NCI-H2227 (cell line): ENCODE results near the gene ARHGAP28.

Experiments used
- DNase-seq: peaks from one replicate; lab custom pipeline; 2025; ENCODE audit not compliant: unreplicated experiment; lab: John Stamatoyannopoulos, UW

ARHGAP28 gene

DNA sequence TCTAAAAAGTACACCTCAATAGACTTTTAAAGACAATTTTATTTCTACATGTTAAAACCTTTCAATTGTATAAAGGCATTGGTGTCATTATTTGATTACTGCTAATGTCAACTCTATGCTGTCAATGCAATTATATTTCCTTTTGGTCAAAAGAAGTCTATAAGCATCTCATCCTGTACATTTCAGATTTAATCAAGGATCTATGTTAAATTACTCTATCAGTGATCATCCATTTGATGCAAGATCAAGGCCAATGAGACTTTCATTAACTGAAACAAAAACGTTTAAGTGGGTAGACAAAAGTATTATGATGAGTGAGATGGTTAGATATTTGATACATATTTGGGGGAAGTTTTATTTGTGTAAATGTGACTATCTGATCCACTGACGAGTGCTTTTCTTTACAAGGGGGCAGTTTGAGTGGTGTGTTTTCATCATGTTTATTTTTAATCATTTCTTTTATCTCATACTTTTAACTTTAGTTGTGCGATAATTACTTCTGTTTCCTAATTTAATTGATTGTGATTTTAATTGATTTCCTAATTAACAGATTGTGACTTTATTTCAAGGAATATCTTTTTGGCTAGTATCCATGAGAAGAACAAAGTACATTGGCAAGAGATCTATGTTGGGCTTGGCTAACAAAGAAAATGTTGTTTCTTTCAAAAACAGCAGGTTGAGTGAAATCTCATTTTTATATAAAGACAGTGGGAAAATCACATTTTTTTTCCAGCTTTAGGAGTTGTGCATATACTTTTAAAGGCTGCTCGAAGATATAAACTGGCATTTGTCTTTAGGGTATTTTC is 1.1 kb downstream of the ARHGAP28 start:
- no peak for DNase-seq

GRCh38 chr18:6731222-6731596 is 1.7 kb downstream of the ARHGAP28 start:
- peak; percentile 76 for DNase-seq

- DNase-seq: no peak
Observed at GRCh38 chr18:6732952-6733351, 3.4 kb downstream of the ARHGAP28 start.

GRCh38 chr18:6733758-6734157 is 4.2 kb downstream of the ARHGAP28 start:
- no peak for DNase-seq

DNA sequence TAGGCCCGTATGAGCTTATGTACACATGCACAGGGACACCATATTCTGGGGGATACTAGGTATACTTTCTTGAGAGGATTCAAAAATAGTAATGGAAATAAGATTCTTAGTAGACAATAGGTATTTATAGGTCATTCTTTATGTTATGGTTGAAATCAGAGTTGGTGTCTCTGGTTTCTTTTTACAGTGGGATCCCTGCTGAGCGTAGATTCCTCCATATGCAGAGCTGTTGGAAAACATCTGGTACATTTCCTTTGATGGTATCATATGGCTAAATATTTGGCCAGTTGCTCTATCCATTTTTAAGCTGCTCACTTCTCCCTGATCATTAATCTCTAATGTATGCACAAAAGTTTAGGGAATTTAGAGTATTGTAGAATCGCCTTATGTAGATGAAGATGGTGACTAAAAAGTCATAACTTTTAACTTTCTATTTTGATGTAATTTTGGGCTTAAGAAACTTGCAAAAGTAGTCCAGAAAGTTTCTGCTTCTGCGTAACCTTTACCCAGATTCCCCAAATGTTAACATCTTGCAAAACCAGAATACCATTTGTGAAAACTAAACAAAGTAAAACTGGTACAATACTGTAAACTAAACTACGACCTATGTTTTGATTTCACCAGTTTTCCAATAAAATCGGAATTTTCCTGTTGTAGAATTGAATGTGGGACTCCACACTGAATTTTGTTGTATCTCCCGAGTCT is 5.4 kb downstream of the ARHGAP28 start:
- no peak for DNase-seq

DNA sequence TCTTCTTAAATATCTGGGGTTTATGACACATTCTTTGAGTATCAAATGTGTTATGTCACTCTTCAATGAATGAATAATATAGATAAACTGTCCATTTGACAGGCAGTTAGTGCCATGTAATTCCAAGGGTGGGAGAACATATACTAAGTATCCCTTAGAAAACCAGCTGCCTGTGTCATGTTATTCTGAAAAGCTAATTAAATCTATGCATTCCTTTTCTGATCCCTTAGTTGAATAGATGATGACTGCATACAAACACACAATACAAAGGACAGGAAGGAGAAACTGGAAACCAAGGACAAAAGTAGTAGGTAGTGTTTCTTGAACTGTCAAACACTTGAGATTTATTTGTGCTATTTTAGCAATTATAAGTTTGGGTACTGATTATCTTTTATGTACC is 8.3 kb downstream of the ARHGAP28 start:
- no peak for DNase-seq

DNA sequence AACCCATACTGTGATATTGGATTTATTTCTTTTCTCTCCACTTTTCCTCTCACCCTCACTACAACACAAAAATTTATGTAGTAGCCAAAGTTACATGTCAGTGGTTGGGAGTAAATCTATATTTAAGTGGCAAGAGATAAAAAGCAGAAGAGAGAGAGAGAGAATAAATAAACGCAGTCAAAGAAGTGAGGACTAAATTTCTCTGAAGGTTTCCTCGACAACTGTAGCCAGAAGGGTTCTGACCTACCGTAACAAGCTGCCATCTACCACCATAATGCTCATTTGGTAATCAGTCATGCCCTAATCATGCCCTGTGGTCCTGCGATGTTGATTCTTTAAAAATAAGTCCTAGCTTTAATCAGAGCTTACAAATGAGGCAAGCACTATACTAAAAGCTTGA is 9.1 kb downstream of the ARHGAP28 start:
- DNase-seq: no peak

- no peak for DNase-seq
Observed at GRCh38 chr18:6741232-6741663, 11.7 kb downstream of the ARHGAP28 start.

DNA sequence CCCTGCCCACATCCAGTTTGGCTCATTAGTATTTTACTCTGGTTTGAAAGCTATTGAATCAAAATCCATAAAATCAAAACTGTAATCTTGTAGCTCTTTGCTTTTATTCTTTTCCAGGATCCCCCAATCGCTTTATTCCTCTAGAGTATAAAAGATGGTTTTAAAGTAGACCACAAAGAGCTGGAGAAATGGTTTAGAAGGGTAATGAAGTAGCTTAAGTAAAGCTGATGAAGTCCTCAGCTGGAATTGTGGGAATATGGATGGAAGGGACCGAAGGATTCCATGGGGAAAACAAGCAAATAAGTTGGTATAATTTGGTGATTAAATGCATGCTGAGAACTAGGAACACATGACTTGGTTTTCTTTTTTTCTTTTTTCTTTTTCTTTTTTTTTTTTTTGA is 12.3 kb downstream of the ARHGAP28 start:
- DNase-seq: no peak

GRCh38 chr18:6743999-6744398 is 14.5 kb downstream of the ARHGAP28 start:
- DNase-seq: no peak

- no peak for DNase-seq
Observed at GRCh38 chr18:6744816-6745455, 15.4 kb downstream of the ARHGAP28 start.

- peak; percentile 34 for DNase-seq
Observed at GRCh38 chr18:6745504-6746031, 16.1 kb downstream of the ARHGAP28 start.

DNA sequence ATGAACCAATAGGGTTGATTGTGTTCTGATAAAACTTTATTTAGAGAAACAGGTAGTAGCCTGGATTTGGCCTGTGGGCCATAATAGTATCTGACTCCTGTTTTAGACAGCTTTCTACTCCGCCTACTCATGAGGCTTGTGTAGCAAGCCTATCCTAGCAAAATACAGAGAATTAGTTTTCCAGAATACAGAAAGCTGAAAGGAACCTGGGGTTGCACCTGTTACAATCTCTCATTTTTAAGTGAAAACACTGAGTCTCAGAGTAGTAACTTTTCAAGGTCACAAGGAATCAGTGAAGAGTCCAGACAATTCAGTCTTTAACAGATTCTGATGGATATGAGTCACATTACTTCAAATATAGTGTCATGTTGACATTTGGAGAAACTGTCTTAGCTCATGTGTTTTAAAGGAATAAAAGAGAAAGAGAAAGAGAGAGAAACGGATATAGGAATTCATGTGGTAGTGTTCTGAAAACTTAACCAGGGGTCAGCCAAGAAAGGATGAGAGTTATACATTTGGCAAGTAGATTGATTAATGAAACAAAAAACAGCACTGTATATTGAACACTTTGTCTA is 17.0 kb downstream of the ARHGAP28 start:
- DNase-seq: no peak

- no peak for DNase-seq
Observed at GRCh38 chr18:6747646-6748045, 18.1 kb downstream of the ARHGAP28 start.

- DNase-seq: no peak
Observed at GRCh38 chr18:6748241-6748640, 18.7 kb downstream of the ARHGAP28 start.

- no peak for DNase-seq
Observed at GRCh38 chr18:6750411-6750810, 20.9 kb downstream of the ARHGAP28 start.

DNA sequence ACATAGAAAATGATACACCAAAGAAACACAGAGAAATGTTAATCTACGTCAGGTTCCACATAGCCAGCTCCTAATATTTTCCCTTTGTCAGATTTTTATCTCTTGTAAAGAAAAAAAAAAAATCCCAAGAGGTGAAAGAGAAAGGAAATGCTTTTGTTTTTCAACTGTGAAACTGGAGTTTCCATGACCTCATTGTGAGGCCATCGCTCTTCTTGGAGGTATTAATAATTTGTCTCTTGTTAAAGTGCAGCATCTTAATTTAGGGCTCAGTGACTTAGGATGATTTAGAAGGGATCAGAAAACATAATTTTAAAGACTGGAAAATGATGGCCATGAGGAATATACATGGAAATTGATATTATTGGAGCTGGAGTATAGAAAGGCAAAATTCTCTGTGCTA is 21.7 kb downstream of the ARHGAP28 start:
- DNase-seq: no peak

DNA sequence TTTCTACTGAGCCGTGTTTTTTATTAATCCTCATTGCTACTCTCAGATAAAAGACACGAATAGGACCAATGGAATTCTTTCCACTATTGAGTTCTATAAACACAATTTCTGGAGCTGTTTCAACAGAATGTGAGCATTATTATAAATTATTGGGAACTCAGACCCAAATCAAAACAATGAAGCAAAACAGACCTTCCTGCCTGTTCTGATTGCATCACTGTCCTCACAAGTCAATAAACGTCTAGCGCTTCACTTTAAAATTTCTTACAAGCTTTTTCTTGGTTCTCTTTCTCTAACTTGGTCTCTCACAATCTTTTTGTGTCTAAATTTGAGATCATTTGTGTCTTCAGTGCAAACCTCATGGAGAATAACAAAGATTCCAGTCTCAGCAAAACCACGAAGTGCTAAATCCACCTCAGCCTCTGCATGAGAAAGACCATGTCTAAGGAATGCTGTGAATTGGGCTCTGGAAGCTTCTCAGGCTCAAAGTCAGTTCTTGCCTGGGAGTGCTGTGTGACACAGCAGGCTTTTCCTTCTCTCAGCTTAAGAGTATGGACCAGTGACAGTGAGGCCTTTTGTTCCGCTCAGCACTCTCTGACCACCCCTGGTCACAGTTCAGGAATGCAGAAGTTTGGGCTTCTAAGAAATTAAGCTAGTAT is 22.8 kb downstream of the ARHGAP28 start:
- no peak for DNase-seq

DNA sequence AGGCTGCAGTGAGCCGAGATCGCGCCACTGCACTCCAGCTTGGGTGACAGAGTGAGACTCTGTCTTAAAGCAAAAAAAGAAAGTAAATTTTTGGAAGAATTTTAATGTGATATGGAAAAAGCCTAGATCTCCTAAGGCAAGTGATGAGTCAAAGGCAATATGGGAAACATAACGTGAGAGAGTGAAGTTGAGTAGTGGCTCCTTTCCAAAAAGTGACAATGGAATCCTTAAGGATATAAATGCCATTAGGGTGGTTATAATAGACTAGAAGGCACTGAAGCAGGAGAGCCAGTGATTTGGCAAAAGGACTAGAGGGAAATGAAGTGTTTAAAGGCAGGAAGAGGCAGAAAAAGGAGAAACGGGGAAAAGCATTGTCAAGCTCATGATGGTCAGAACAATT is 25.6 kb downstream of the ARHGAP28 start:
- DNase-seq: no peak

DNA sequence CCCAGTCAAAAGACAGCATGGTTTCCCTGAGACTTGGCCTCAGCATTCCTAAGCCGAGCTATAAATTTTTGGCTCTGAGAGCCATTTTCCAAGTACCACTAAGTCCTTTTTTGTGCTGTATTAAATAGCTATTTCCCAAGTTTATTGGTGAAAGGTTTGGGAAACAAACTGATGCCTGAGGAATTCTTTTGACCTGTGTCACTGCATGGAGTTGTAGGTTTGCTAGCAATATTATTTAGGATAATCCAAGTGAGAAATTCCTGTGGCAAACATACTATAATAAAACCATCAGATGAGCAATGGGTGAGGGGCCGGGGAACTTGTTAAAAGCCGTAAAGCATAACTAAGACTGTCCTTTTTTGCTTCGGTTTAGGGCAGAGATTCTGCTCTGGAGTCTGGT is 28.4 kb downstream of the ARHGAP28 start:
- DNase-seq: no peak

DNA sequence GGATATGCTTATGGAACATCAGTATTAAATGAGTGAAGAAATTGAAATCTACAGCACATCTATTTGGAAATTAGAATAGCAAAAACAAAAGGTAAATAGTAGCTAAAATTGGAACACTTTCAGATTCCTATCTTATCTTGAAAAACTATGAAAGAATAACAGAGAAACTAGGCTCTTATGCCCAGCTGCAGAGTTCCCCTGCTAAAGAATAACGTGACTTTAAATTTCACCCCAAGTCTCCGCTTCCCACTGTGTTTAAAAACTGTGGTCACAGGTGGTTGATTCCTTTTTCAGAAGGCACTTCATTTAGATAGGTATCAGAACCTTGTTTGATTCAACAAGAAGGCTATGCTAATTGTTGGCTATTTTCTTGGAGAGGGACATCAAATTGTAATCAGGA is 30.1 kb downstream of the ARHGAP28 start:
- DNase-seq: no peak
